ENCODE results near the gene UPK2.
"Not testable (repeated sequence)": the region's sequence is repeated elsewhere in the genome, so short reads cannot be mapped to it uniquely, and the experiment has no call there.

The UPK2 gene

DNA sequence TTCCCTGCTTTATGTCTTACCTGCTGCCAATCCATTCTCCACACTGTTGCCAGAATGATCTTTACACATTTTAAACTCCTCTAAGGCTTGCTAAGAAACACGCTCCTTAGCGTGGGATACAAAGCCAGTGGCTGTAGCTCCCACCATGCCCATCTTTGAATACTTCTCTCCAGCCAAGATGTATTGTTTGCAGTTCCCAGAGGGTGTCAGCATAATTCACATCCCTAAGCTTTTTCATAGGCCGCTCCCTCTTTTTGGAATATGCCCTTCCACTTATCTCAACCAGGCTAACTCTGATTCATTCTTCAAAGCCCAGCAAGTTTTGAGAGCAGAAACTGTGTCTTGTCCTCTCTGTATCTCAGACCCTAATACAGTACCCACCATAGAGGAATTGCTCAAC lies 8.1 kb upstream of the UPK2 start:
- Histone ChIP-seq H3K27ac (ENCODE audit: low read depth, low read length) (no peak overlapping the region), H3K27me3 (ENCODE audit: insufficient read depth, low read length) (no peaks in the 10 kb centered on the region), H3K9ac (ENCODE audit: low read depth, low read length) (no peak overlapping the region), H3K4me3 (ENCODE audit: low read length) (no peak overlapping the region), H3K9me3 (ENCODE audit: insufficient read depth, low read depth, low read length) (no peaks in the 10 kb centered on the region), H3K36me3 (ENCODE audit: insufficient read depth, low read length) (no peaks in the 10 kb centered on the region), H3K4me1 (ENCODE audit: insufficient read depth, low read length) (no peaks in the 10 kb centered on the region)
- WGBS, result 76% methylated on average over 3 of the region's 3 CpGs

DNA sequence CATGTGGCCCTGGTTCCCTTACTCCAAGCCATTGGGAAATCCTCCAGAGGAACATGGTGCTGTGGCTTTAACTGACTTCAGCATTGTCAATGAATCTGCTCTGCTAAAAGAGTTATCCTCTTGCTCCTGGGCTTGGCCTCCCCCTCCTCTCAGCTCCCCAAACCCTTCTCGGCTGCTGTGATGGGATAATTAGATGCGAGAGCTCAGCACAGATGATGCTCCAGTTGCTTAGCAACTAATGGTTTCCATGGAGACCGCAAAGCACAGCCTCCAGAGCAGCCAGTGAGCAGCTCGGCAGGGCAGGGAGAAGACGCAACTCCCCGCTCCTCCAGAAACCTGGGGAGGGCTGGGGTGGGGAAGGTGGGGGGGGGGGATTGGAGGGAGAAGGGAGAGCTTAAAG lies 2.8 kb upstream of the UPK2 start:
- WGBS, result 25% methylated on average over 5 of the region's 6 CpGs
- Histone ChIP-seq H3K27ac (ENCODE audit: low read depth, low read length) (no peak overlapping the region), H3K27me3 (ENCODE audit: insufficient read depth, low read length) (peaks cover 5% of the 10 kb centered on the region), H3K4me1 (ENCODE audit: insufficient read depth, low read length) (no peaks in the 10 kb centered on the region), H3K9ac (ENCODE audit: low read depth, low read length) (no peak overlapping the region), H3K36me3 (ENCODE audit: insufficient read depth, low read length) (no peaks in the 10 kb centered on the region), H3K4me3 (ENCODE audit: low read length) (no peak overlapping the region), H3K9me3 (ENCODE audit: insufficient read depth, low read depth, low read length) (no peaks in the 10 kb centered on the region)

DNA sequence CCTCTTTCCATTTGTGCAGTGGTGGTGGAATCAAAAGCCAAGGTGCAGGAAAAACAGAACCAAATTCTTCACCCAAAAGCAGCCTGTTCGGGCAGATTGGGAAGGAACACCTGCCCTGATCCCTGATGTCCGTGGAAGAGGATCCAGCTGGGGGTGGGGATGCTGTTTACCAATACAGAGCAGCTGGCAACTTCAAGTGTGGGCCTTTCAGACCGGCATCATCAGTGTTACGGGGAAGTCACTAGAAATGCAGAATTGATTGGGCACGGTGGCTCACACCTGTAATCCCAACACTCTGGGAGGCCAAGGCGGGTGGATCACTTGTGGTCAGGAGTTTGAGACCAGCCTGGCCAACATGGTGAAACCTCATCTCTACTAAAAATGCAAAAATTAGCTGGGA lies 2.1 kb upstream of the UPK2 start:
- H3K27me3 ChIP-seq (ENCODE audit: insufficient read depth, low read length); H3K27ac ChIP-seq (ENCODE audit: low read depth, low read length); H3K9me3 ChIP-seq (ENCODE audit: insufficient read depth, low read depth, low read length); H3K4me3 ChIP-seq (ENCODE audit: low read length); H3K4me1 ChIP-seq (ENCODE audit: insufficient read depth, low read length); H3K36me3 ChIP-seq (ENCODE audit: insufficient read depth, low read length); H3K9ac ChIP-seq (ENCODE audit: low read depth, low read length): not testable (repeated sequence)
- WGBS, result 57% methylated on average over 6 of the region's 6 CpGs

DNA sequence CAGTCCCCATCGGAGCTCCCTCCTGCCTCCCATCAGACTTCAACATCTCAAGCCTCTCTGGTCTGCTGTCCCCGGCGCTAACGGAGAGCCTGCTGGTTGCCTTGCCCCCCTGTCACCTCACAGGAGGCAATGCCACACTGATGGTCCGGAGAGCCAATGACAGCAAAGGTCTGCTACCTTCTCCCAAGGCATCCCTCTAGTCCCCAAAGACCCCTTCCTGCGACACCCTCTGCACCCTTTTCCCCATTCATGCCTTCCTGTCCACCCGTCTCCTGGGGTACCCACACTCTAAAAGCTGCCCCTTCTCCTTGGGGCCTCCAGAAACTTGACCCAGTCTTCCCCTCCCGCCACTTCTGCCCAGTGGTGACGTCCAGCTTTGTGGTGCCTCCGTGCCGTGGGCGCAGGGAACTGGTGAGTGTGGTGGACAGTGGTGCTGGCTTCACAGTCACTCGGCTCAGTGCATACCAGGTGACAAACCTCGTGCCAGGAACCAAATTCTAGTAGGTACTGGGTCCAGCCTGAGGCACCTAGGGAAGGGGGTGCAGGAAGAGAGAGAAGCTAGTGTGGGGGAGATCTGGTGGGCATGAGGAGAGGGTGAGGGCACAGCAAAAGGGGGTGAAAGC lies 860 bp downstream of the UPK2 start:
- H3K9ac ChIP-seq (ENCODE audit: low read depth, low read length), result no peak overlapping the region
- WGBS, result 65% methylated on average over 14 of the region's 14 CpGs
- no peaks in the 10 kb centered on the region for H3K4me1 ChIP-seq (ENCODE audit: insufficient read depth, low read length)
- H3K27me3 ChIP-seq (ENCODE audit: insufficient read depth, low read length), result peaks cover 5% of the 10 kb centered on the region
- no peak overlapping the region for H3K27ac ChIP-seq (ENCODE audit: low read depth, low read length)
- no peak overlapping the region for H3K4me3 ChIP-seq (ENCODE audit: low read length)
- no peaks in the 10 kb centered on the region for H3K36me3 ChIP-seq (ENCODE audit: insufficient read depth, low read length)
- no peaks in the 10 kb centered on the region for H3K9me3 ChIP-seq (ENCODE audit: insufficient read depth, low read depth, low read length)

DNA sequence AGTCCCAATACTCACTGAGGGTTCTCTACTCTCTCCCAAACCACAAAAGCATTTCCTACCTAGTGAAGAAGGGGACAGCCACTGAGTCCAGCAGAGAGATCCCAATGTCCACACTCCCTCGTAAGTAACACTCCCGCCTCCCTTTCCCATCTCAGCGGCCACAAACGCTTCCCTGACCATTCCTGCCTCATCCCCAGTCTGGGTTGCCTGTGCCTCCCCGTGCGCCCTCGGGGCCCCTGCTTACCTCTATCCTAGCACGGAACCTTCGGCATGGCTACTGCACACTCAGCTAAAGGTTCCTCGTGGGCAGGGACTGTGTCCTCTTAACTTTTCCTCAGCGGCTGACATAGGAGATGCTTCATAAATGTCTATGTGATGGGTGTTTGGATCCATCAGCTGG lies 1.5 kb downstream of the UPK2 start:
- no peaks in the 10 kb centered on the region for H3K36me3 ChIP-seq (ENCODE audit: insufficient read depth, low read length)
- 88% methylated on average over 11 of the region's 11 CpGs for WGBS
- H3K9ac ChIP-seq (ENCODE audit: low read depth, low read length), result no peak overlapping the region
- H3K27me3 ChIP-seq (ENCODE audit: insufficient read depth, low read length), result peaks cover 5% of the 10 kb centered on the region
- no peaks in the 10 kb centered on the region for H3K4me1 ChIP-seq (ENCODE audit: insufficient read depth, low read length)
- H3K9me3 ChIP-seq (ENCODE audit: insufficient read depth, low read depth, low read length), result no peaks in the 10 kb centered on the region
- H3K4me3 ChIP-seq (ENCODE audit: low read length), result no peak overlapping the region
- H3K27ac ChIP-seq (ENCODE audit: low read depth, low read length), result no peak overlapping the region

DNA sequence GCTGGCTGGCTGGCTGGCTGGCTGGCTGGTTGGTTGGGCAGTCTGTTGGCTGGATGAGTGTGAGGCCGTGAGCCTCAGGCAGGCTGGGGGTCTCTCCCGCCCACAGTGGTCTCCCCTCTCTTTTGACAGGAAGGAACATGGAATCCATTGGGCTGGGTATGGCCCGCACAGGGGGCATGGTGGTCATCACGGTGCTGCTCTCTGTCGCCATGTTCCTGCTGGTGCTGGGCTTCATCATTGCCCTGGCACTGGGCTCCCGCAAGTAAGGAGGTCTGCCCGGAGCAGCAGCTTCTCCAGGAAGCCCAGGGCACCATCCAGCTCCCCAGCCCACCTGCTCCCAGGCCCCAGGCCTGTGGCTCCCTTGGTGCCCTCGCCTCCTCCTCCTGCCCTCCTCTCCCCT lies 1.9 kb downstream of the UPK2 start:
- no peak overlapping the region for H3K4me3 ChIP-seq (ENCODE audit: low read length)
- no peaks in the 10 kb centered on the region for H3K9me3 ChIP-seq (ENCODE audit: insufficient read depth, low read depth, low read length)
- peaks cover 5% of the 10 kb centered on the region for H3K27me3 ChIP-seq (ENCODE audit: insufficient read depth, low read length)
- H3K36me3 ChIP-seq (ENCODE audit: insufficient read depth, low read length), result no peaks in the 10 kb centered on the region
- H3K9ac ChIP-seq (ENCODE audit: low read depth, low read length), result no peak overlapping the region
- H3K27ac ChIP-seq (ENCODE audit: low read depth, low read length), result no peak overlapping the region
- no peaks in the 10 kb centered on the region for H3K4me1 ChIP-seq (ENCODE audit: insufficient read depth, low read length)
- WGBS, result 92% methylated on average over 8 of the region's 8 CpGs

DNA sequence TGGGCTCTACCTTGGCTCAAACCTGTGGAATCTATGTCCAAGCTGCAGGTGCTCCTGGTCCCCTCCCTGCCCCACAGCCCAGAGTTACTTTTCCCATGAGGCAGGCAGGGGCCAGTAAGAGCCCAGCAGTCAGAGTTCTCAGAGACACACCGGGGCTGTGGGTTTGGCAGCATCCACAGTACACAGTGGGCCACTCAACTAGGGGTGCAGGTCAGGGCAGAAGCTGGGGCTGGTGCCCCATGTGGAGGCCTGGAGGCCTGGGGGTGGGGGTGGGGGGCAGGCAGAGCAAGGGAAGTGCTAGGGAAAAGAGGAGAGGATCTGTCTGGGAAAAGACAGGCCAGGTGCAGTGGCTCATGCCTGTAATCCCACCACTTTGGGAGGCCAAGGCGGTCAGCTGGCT lies 2.5 kb downstream of the UPK2 start:
- no peaks in the 10 kb centered on the region for H3K4me1 ChIP-seq (ENCODE audit: insufficient read depth, low read length)
- WGBS, result 100% methylated on average over 2 of the region's 2 CpGs

DNA sequence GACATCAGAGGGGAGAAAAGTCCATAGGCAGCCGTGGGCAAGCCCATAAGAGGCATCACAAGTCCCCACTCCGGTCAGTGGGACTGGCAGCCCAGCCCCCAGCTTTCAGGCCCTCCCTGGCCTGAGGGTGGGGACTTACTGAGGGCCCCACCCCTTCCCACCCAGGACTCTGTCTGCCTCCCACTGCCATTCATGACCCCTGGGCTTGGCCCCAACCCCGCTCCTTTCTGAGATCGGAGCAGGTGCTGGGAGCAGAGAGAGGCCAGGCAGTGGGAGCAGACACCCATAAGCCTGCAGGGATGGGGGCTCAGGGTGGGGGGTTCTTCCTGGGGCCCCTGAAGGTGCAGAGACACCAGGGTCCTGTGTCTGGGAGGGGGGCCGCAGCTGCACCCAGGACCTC lies 5.1 kb downstream of the UPK2 start:
- H3K27me3 ChIP-seq (ENCODE audit: insufficient read depth, low read length), result no peaks in the 10 kb centered on the region
- no peaks in the 10 kb centered on the region for H3K36me3 ChIP-seq (ENCODE audit: insufficient read depth, low read length)
- H3K27ac ChIP-seq (ENCODE audit: low read depth, low read length), result no peak overlapping the region
- H3K4me1 ChIP-seq (ENCODE audit: insufficient read depth, low read length), result no peaks in the 10 kb centered on the region
- WGBS, result 93% methylated on average over 5 of the region's 5 CpGs
- no peaks in the 10 kb centered on the region for H3K9me3 ChIP-seq (ENCODE audit: insufficient read depth, low read depth, low read length)
- no peak overlapping the region for H3K4me3 ChIP-seq (ENCODE audit: low read length)
- no peak overlapping the region for H3K9ac ChIP-seq (ENCODE audit: low read depth, low read length)

More for the DNA sequence above, 2.5 kb downstream of the UPK2 start:
- Histone ChIP-seq H3K4me3 (ENCODE audit: low read length) (no peak overlapping the region), H3K27ac (ENCODE audit: low read depth, low read length) (no peak overlapping the region), H3K27me3 (ENCODE audit: insufficient read depth, low read length) (peaks cover 5% of the 10 kb centered on the region), H3K36me3 (ENCODE audit: insufficient read depth, low read length) (no peaks in the 10 kb centered on the region), H3K9me3 (ENCODE audit: insufficient read depth, low read depth, low read length) (no peaks in the 10 kb centered on the region), H3K9ac (ENCODE audit: low read depth, low read length) (no peak overlapping the region)

DNA sequence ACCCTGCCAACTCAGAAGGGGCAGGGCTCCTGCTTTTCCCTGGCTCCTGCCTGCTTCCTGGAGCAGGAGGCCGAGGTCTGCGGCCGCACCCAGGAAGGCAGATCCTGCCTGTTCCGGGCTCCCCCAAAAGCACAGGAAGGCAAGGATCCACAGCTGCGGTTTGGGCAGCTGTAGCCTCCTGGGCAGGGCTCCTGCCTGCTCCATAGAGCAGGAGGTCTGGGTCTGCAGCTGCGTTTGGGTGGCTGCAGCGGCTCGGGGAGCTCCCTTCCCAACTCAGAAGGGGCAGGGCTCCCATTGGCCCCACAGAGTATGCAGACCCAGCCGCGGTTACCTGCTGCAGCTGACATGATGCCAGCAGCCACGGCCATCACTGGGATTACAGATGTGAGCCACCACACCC lies 5.5 kb downstream of the UPK2 start:
- Histone ChIP-seq H3K27me3 (ENCODE audit: insufficient read depth, low read length) (no peaks in the 10 kb centered on the region), H3K4me3 (ENCODE audit: low read length) (no peak overlapping the region), H3K36me3 (ENCODE audit: insufficient read depth, low read length) (no peaks in the 10 kb centered on the region), H3K4me1 (ENCODE audit: insufficient read depth, low read length) (no peaks in the 10 kb centered on the region), H3K27ac (ENCODE audit: low read depth, low read length) (no peak overlapping the region), H3K9me3 (ENCODE audit: insufficient read depth, low read depth, low read length) (no peaks in the 10 kb centered on the region), H3K9ac (ENCODE audit: low read depth, low read length) (no peak overlapping the region)
- 85% methylated on average over 11 of the region's 11 CpGs for WGBS

DNA sequence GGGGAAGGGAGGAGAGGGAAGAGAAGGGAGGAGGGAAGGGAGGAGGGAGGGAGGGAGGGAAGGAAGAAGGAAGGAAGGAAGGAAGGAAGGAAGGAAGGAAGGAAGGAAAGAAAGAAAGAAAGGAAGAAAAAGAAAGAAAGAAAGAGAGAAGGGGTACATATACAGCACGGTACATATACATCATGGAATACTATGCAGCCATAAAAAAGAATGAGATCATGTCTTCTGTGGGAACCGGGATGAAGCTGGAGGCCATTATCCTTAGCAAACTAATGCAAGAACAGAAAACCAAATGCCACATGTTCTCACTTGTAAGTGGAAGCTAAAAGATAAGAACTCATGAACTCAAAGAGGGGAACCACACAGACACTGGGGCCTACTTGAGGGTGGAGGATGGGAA lies 13.4 kb downstream of the UPK2 start:
- not testable (repeated sequence) for H3K4me1 ChIP-seq (ENCODE audit: insufficient read depth, low read length); H3K36me3 ChIP-seq (ENCODE audit: insufficient read depth, low read length); H3K27ac ChIP-seq (ENCODE audit: low read depth, low read length); H3K9ac ChIP-seq (ENCODE audit: low read depth, low read length); H3K27me3 ChIP-seq (ENCODE audit: insufficient read depth, low read length); H3K4me3 ChIP-seq (ENCODE audit: low read length); H3K9me3 ChIP-seq (ENCODE audit: insufficient read depth, low read depth, low read length)
- 95% methylated on average over 2 of the region's 2 CpGs for WGBS

DNA sequence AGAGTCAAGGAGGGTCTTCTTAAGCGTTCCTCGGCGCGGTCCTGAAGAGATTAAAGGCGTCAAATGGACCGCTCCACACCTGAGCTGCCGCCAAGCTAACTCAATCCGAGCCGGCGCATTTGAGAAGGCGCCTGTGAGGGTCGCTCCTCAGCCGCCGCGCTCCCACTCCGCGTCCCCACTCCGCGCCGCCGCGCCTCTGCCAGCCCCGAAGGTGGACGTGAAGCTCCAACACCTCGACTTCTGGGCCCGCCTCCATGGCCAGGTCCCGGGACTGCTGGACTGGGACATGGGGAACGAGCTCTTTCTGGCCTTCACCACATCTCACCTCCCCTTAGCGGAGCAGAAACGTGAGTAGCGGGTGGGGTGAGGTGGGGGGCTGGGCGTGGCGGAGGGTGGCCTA lies 15.5 kb downstream of the UPK2 start, which contains the start of gene FOXR1:
Gene FOXR1 (plus strand): TSS at position 116 of the 400 bp plus-strand sequence. CDS start 171 bp downstream, at position 287.
- WGBS, result 94% methylated on average over 32 of the region's 33 CpGs
- no peak within 1 kb of the TSS for H3K9ac ChIP-seq (ENCODE audit: low read depth, low read length)

DNA sequence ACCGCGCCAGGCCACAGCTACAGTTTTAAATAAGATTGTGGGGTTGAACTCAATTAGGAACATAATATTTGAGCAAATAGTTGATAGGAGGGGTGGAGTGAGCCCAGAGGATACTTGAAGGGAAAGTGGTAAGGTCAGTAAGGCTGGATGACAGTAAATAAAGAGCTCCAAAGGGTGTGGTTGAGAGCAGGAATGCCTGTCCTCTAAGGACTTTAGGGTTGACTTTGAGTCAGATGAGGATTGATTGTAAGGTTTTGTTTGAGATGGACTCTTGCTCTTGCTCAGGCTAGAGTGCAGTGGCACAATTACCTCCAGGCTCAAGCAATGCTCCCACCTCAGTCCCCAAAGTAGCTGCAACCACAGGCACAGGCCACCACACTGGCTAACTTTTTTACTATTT lies 17.9 kb downstream of the UPK2 start:
- H3K27ac ChIP-seq (ENCODE audit: low read depth, low read length), result no peak overlapping the region
- H3K4me1 ChIP-seq (ENCODE audit: insufficient read depth, low read length), result peaks cover 5% of the 10 kb centered on the region; the same call in 1 of the 2 replicates
- WGBS, result 96% methylated on average over 2 of the region's 2 CpGs
- H3K27me3 ChIP-seq (ENCODE audit: insufficient read depth, low read length), result no peaks in the 10 kb centered on the region
- H3K4me3 ChIP-seq (ENCODE audit: low read length), result no peak overlapping the region
- no peaks in the 10 kb centered on the region for H3K36me3 ChIP-seq (ENCODE audit: insufficient read depth, low read length)
- H3K9ac ChIP-seq (ENCODE audit: low read depth, low read length), result no peak overlapping the region
- no peaks in the 10 kb centered on the region for H3K9me3 ChIP-seq (ENCODE audit: insufficient read depth, low read depth, low read length)

More for the DNA sequence above, 15.5 kb downstream of the UPK2 start, which contains the start of gene FOXR1:
- no peak within 1 kb of the TSS for H3K4me3 ChIP-seq (ENCODE audit: low read length)
- H3K4me1 ChIP-seq (ENCODE audit: insufficient read depth, low read length), result no peaks in the 10 kb centered on the region
- no peak within 1 kb of the TSS for H3K27ac ChIP-seq (ENCODE audit: low read depth, low read length)
- H3K36me3 ChIP-seq (ENCODE audit: insufficient read depth, low read length), result no peaks in the 10 kb centered on the region
- H3K9me3 ChIP-seq (ENCODE audit: insufficient read depth, low read depth, low read length), result no peaks in the 10 kb centered on the region
- no peaks in the 10 kb centered on the region for H3K27me3 ChIP-seq (ENCODE audit: insufficient read depth, low read length)

Data from HUES64 (cell line).